ENCODE measurements around the gene SLC2A3. TPM values are rescaled to one million over a fixed set of nuclear protein-coding genes. Genes with fewer than 3 reads are reported as not detected.
"Not testable (repeated sequence)": the region's sequence is repeated elsewhere in the genome, so short reads cannot be mapped to it uniquely, and the experiment has no call there.

Gene SLC2A3
- 80.2 and 126 TPM in 2 replicates for total RNA-seq (2012; rRNA removed)

DNA sequence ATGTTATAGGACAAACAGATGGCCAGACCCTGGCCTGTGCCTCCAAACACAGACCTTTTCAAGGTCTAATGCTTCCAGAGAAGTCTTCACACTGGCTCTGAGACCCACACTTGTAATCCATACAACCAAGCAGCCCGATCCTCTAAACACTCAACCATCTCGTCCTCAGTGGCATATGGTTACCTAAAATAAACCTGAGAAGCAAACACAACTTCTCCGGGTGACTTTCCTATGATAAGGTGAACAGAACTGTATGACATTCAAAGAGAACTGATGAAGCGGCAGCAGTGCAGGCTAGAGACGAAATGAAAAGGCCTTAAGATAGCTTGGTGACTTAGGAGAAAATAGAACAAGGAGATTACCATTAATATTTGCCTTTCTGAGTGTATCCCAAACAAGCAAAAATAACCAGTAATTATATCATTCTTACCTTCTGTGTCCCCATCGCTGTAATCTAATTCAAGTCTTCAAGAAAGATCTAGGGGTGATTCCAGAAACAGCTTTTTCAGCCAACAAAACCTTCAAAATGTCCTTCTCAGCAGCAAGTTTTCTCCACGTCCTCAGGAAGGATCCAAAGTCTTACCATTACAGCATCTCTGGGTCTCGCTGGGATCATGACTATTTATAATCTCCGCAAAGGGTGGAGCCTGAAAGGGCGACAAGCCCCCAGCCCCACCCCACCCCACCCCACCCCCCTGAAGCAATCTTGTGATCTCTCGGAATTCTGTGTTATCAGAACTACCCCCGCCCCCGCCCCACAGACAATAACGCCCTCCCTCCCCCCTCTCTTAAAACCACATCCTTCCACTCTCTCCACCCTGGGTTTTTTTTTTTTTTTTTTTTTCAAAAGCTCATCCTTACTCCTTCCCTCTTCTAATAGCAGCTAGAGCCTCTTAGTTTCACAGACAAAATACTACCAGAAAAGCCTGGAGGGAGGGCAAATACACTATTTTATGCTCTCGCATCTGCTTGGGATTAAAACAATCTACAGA lies at the start of gene SLC2A3:
SLC2A3 (minus strand) TSS at position 598 of the 992 bp plus-strand sequence; CDS start at position 445, 153 bp downstream.
- Histone ChIP-seq H3K4me2 (ENCODE audit: low read length) (peak within 1 kb of the TSS; percentile 84), H3K27me3 (ENCODE audit: control insufficient read depth, insufficient read depth, low read length) (no peaks in the 10 kb centered on the region), H3K9me3 (replicated peaks; ENCODE audit: low read length) (no peaks in the 10 kb centered on the region), H3K4me3 (ENCODE audit: low read length) (peak within 1 kb of the TSS; percentile 81), H3K36me3 (ENCODE audit: insufficient read depth, low read length) (peaks cover 22% of the 10 kb centered on the region), H3K9ac (ENCODE audit: low read depth, low read length) (peak within 1 kb of the TSS; percentile 91), H3K4me1 (ENCODE audit: control insufficient read depth, insufficient read depth, low read length) (peaks cover 15% of the 10 kb centered on the region)

DNA sequence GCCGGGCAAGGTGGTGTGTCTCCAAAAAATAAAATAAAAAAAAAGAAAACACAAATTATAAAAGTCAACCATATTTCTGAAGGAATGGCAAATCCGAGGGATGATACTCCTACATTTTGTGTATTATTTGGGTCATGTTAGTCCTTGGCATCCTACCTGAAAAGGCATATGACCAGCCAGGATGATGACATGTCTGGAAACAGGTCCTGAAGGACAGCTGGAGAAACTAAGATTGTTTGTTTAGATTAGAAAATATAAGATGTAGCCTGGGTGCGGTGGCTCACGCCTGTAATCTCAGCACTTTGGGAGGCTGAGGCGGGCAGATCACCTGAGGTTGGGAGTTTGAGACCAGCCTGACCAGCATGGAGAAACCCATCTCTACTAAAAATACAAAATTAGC lies 48.9 kb upstream of the SLC2A3 start:
- H3K9me3 ChIP-seq (replicated peaks; ENCODE audit: low read length): no peaks in the 10 kb centered on the region
- H3K27me3 ChIP-seq (ENCODE audit: control insufficient read depth, insufficient read depth, low read length): peaks cover 3% of the 10 kb centered on the region
- no peak overlapping the region for H3K4me2 ChIP-seq (ENCODE audit: low read length)
- no peaks in the 10 kb centered on the region for H3K36me3 ChIP-seq (ENCODE audit: insufficient read depth, low read length)
- H3K4me1 ChIP-seq (ENCODE audit: control insufficient read depth, insufficient read depth, low read length): no peaks in the 10 kb centered on the region
- no peak overlapping the region for H3K9ac ChIP-seq (ENCODE audit: low read depth, low read length)
- no peak overlapping the region for H3K4me3 ChIP-seq (ENCODE audit: low read length)

DNA sequence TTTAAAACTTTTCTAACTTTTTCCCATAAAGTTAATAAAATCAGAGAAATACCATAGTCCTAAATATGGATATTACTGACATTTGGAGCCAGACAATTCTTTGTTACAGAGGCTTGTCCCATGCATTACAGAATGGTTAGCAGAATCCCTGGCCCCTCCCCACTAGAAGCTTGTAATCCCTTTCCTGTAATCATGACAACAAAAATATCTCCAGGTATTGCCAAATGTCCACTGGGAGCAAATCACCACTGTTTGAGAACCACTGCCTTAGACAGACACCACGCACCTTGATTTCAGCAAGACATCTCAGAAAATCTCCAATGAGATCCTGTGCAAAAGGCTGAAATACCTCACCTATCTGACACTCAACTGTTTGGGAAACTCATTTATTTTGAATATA lies 47.5 kb upstream of the SLC2A3 start:
- not testable (repeated sequence) for H3K9ac ChIP-seq (ENCODE audit: low read depth, low read length); H3K36me3 ChIP-seq (ENCODE audit: insufficient read depth, low read length); H3K27me3 ChIP-seq (ENCODE audit: control insufficient read depth, insufficient read depth, low read length); H3K9me3 ChIP-seq (replicated peaks; ENCODE audit: low read length); H3K4me2 ChIP-seq (ENCODE audit: low read length); H3K4me3 ChIP-seq (ENCODE audit: low read length); H3K4me1 ChIP-seq (ENCODE audit: control insufficient read depth, insufficient read depth, low read length)

DNA sequence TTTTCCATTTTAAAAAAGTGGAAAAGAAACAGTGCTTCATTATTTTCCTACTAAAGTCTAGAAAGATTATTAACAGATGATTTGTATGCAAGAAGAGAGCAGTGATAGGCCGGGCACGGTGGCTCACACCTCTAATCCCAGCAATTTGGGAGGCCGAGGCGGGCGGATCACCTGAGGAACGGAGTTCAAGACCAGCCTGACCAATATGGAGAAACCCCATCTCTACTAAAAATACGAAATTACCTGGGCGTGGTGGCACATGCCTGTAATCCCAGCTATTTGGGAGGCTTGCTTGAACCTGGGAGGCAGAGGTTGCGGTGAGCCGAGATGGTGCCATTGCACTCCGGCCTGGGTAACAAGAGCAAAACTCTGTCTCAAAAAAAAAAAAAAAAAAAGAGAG lies 47.0 kb upstream of the SLC2A3 start:
- not testable (repeated sequence) for H3K36me3 ChIP-seq (ENCODE audit: insufficient read depth, low read length); H3K9ac ChIP-seq (ENCODE audit: low read depth, low read length); H3K9me3 ChIP-seq (replicated peaks; ENCODE audit: low read length); H3K4me3 ChIP-seq (ENCODE audit: low read length); H3K4me2 ChIP-seq (ENCODE audit: low read length); H3K27me3 ChIP-seq (ENCODE audit: control insufficient read depth, insufficient read depth, low read length); H3K4me1 ChIP-seq (ENCODE audit: control insufficient read depth, insufficient read depth, low read length)

DNA sequence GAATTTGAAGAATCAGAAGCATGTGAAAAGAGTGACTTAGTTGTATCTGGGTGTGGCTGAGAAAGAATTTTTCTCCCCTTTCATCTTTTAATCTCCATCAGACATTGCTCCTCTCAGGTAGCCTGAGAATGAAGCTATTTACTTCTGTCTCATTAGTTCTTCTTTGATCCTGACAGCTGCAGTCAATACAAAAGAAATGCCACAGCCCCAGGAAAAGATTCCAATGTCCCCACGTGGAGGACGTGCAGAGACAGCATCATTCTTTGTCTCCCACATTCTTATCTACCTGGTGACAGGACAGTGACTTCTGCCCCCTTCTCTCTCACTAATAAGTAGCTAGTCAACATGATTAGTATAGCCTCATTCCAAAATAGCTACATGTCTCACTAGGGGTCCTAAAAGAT lies 46.3 kb upstream of the SLC2A3 start:
- not testable (repeated sequence) for H3K4me3 ChIP-seq (ENCODE audit: low read length); H3K4me1 ChIP-seq (ENCODE audit: control insufficient read depth, insufficient read depth, low read length); H3K27me3 ChIP-seq (ENCODE audit: control insufficient read depth, insufficient read depth, low read length); H3K4me2 ChIP-seq (ENCODE audit: low read length); H3K9me3 ChIP-seq (replicated peaks; ENCODE audit: low read length); H3K9ac ChIP-seq (ENCODE audit: low read depth, low read length); H3K36me3 ChIP-seq (ENCODE audit: insufficient read depth, low read length)

DNA sequence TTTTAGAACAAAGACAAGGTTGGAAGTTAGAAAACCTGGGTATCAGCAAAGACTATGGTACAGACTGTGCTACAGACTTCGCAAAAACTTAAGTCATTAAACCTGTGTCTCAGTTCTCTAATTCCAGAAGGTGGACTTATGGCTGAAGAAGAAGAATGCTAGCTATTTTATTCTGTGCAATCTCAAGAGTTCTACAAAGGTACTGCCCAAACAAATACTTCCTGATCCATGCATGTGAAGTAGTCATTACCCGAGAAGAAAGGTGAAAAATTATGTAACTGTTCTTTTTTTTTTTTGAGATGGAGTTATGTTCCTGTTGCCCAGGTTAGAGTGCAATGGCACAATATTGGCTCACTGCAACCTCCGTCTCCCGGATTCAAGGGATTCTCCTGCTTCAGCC lies 45.5 kb upstream of the SLC2A3 start:
- Histone ChIP-seq H3K4me3 (ENCODE audit: low read length) (no peak overlapping the region), H3K4me1 (ENCODE audit: control insufficient read depth, insufficient read depth, low read length) (no peaks in the 10 kb centered on the region), H3K36me3 (ENCODE audit: insufficient read depth, low read length) (no peaks in the 10 kb centered on the region), H3K9me3 (replicated peaks; ENCODE audit: low read length) (no peaks in the 10 kb centered on the region), H3K4me2 (ENCODE audit: low read length) (no peak overlapping the region), H3K9ac (ENCODE audit: low read depth, low read length) (no peak overlapping the region), H3K27me3 (ENCODE audit: control insufficient read depth, insufficient read depth, low read length) (peaks cover 3% of the 10 kb centered on the region)

DNA sequence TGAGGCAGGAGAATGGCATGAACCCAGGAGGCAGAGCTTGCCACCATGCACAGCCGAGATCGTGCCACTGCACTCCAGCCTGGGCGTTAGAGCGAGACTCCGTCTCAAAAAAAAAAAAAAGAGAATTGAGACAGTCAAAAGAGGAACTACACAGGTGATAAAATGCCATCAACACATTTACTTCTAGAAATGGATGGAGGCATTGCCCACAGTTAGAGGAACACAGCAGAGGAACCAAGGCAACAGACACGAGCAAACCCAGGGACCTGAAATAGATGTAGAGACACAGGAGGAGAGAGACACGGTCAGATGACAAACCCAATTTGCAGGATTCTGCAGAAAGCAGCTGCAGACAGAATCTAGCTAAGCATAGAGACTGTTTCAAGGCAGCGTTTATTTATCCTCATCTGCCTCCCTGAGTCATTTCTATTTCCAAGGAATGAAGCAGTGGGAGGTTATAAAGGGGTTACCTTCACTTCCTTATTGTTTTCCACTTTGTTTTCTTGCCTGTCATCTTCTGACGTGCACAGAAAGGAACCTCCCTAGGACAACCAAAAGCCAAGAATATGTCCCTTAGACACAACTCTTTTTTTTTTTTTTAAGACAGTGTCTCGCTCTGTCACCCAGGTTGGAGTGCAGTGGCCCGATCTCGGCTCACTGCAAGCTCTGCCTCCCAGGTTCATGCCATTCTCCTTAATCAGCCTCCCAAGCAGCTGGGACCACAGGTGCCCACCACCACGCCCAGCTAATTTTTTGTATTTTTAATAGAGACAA lies 41.6 kb upstream of the SLC2A3 start:
- H3K4me1 ChIP-seq (ENCODE audit: control insufficient read depth, insufficient read depth, low read length); H3K4me3 ChIP-seq (ENCODE audit: low read length); H3K9me3 ChIP-seq (replicated peaks; ENCODE audit: low read length); H3K4me2 ChIP-seq (ENCODE audit: low read length); H3K9ac ChIP-seq (ENCODE audit: low read depth, low read length); H3K36me3 ChIP-seq (ENCODE audit: insufficient read depth, low read length); H3K27me3 ChIP-seq (ENCODE audit: control insufficient read depth, insufficient read depth, low read length): not testable (repeated sequence)

DNA sequence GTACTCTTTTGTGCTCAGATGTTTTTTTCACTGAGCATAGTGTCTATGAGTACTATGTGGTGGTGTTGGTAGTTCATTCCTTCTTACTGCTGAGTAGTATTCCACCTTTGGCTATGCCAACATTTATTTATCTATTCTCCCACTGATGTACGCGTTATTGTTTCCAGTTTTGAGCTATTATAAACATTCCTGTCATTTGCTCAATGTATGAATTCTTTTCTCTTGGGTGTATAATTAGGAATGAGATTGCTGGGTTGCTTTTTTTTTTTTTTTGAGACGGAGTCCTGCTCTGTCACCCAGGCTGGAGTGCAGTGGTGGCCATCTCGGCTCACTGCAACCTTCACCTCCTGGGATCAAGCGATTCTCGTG lies 37.5 kb upstream of the SLC2A3 start:
- no peaks in the 10 kb centered on the region for H3K36me3 ChIP-seq (ENCODE audit: insufficient read depth, low read length)
- no peaks in the 10 kb centered on the region for H3K9me3 ChIP-seq (replicated peaks; ENCODE audit: low read length)
- no peak overlapping the region for H3K4me3 ChIP-seq (ENCODE audit: low read length)
- H3K4me2 ChIP-seq (ENCODE audit: low read length): no peak overlapping the region
- no peak overlapping the region for H3K9ac ChIP-seq (ENCODE audit: low read depth, low read length)
- H3K4me1 ChIP-seq (ENCODE audit: control insufficient read depth, insufficient read depth, low read length): peaks cover 10% of the 10 kb centered on the region
- H3K27me3 ChIP-seq (ENCODE audit: control insufficient read depth, insufficient read depth, low read length): no peaks in the 10 kb centered on the region

DNA sequence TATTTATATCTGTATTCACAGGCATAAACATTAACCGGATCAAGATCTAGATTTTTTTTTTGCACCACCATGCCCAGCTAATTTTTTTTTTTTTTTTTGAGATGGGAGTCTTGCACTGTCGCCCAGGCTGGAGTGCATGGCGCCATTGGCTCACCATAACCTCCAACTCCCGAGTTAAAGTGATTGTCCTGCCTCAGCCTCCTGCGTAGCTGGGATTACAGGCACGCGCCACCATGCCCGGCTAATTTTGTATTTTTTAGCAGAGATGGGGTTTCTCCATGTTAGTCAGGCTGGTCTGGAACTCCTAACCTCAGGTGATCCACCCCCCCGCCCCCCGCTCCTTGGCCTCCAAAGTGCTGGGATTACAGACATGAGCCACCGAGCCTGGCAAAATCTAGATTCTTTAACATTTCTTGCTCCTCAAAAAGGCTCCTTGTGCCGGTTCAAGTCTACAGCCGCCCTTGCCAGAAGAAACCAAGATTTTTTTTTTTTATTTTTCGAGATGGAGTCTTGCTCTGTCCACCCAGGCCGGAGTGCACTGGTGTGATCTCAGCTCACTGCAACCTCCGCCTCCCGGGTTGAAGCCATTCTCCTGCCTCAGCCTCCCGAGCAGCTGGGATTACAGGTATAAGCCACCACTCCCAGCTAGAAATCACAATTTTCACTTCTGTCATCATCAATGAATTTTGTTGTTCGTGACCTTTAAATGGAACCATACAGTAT lies 36.9 kb upstream of the SLC2A3 start:
- H3K4me1 ChIP-seq (ENCODE audit: control insufficient read depth, insufficient read depth, low read length): peaks cover 10% of the 10 kb centered on the region

DNA sequence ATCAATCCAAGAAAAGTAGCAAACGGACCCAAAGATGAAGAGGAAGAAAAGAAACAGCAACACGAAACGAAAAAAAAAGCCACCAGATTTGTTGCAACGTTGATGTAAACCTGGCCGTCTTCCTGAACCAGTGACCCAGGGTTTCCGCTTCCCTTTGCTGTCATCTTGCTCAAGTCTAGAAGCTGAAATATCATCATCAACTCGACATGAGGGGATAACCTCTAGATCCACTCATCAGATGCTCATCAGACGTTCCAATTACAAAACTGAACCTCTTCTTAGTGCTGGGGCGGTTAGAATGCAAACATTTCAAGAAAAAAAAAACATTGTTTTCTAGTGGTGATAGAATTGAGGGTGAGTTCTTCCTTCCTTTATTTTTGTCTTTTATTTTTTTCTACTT lies 36.3 kb upstream of the SLC2A3 start:
- not testable (repeated sequence) for H3K27me3 ChIP-seq (ENCODE audit: control insufficient read depth, insufficient read depth, low read length); H3K4me2 ChIP-seq (ENCODE audit: low read length); H3K4me3 ChIP-seq (ENCODE audit: low read length); H3K36me3 ChIP-seq (ENCODE audit: insufficient read depth, low read length); H3K4me1 ChIP-seq (ENCODE audit: control insufficient read depth, insufficient read depth, low read length); H3K9me3 ChIP-seq (replicated peaks; ENCODE audit: low read length); H3K9ac ChIP-seq (ENCODE audit: low read depth, low read length)

More for the DNA sequence above, 36.9 kb upstream of the SLC2A3 start:
- Histone ChIP-seq H3K4me2 (ENCODE audit: low read length) (no peak overlapping the region), H3K36me3 (ENCODE audit: insufficient read depth, low read length) (no peaks in the 10 kb centered on the region), H3K9me3 (replicated peaks; ENCODE audit: low read length) (no peaks in the 10 kb centered on the region), H3K9ac (ENCODE audit: low read depth, low read length) (no peak overlapping the region), H3K27me3 (ENCODE audit: control insufficient read depth, insufficient read depth, low read length) (no peaks in the 10 kb centered on the region), H3K4me3 (ENCODE audit: low read length) (no peak overlapping the region)

DNA sequence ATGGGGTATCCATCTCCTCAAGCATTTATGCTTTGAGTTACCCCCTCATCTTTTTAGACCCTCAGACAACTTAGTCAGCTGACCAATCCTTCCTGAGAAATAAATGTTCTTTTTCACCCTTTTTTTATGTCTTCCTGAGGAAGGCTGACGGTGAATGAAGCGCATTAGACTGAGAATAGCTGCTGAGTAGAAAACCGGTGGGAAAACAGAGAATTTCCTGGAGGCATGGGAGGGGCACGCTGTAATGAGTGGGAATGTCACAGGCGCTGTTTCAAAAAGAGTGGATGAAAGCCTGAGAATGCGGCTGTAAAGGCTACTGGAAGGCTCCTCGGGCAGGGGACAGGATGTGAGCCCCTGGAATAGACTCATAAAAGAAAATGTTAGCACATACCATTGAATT lies 35.8 kb upstream of the SLC2A3 start:
- not testable (repeated sequence) for H3K4me1 ChIP-seq (ENCODE audit: control insufficient read depth, insufficient read depth, low read length); H3K9ac ChIP-seq (ENCODE audit: low read depth, low read length)
- H3K4me3 ChIP-seq (ENCODE audit: low read length): peak overlapping the region; percentile 64

More for the DNA sequence above, 35.8 kb upstream of the SLC2A3 start:
- not testable (repeated sequence) for H3K27me3 ChIP-seq (ENCODE audit: control insufficient read depth, insufficient read depth, low read length); H3K36me3 ChIP-seq (ENCODE audit: insufficient read depth, low read length); H3K9me3 ChIP-seq (replicated peaks; ENCODE audit: low read length)
- H3K4me2 ChIP-seq (ENCODE audit: low read length): peak overlapping the region; percentile 86

Measured in skeletal muscle satellite cell (primary cell).